ENCODE measurements around the gene TSPAN31.

The TSPAN31 gene

GRCh38 chr12:57758552-57759359 is 13.9 kb downstream of the TSPAN31 start:
- no peak for TF ChIP-seq CTBP1 (IDR thresholded peaks at IDR 0.05; ENCODE audit: borderline replicate concordance)
- TF ChIP-seq ZNF384 (IDR thresholded peaks at IDR 0.05): no peak
- no peak for TF ChIP-seq L3MBTL2 (conservative IDR thresholded peaks at IDR 0.05)
- TF ChIP-seq, protein P1, sequence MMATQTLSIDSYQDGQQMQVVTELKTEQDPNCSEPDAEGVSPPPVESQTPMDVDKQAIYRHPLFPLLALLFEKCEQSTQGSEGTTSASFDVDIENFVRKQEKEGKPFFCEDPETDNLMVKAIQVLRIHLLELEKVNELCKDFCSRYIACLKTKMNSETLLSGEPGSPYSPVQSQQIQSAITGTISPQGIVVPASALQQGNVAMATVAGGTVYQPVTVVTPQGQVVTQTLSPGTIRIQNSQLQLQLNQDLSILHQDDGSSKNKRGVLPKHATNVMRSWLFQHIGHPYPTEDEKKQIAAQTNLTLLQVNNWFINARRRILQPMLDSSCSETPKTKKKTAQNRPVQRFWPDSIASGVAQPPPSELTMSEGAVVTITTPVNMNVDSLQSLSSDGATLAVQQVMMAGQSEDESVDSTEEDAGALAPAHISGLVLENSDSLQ (IDR thresholded peaks at IDR 0.05): no peak
- TF ChIP-seq HDGF (IDR thresholded peaks at IDR 0.05; ENCODE audit: borderline replicate concordance): no peak
- no peak for TF ChIP-seq FOXM1 (IDR thresholded peaks at IDR 0.05; ENCODE audit: borderline replicate concordance)
- no peak for TF ChIP-seq FOXK2 (IDR thresholded peaks at IDR 0.05)
- no peak for TF ChIP-seq SP1 (IDR thresholded peaks at IDR 0.05)
- no peak for TF ChIP-seq SUZ12 (IDR thresholded peaks at IDR 0.05)
- TF ChIP-seq ARNT (IDR thresholded peaks at IDR 0.05): no peak
- no peak for TF ChIP-seq FOXA1 (IDR thresholded peaks at IDR 0.05)
- CTCF ChIA-PET: interaction anchor here (1.2 to 2.0 kb wide), 3 partner anchors 9 to 19 kb away, joined by 3 to 8 read pairs (median 4); partner anchors contain the start of genes CYP27B1, EEF1AKMT3 and METTL1
- POLR2A ChIA-PET: interaction anchor here (1.2 to 3.6 kb wide), 4 partner anchors 9 to 24 kb away, joined by 3 to 17 read pairs (median 7); partner anchors contain the start of genes CYP27B1, EEF1AKMT3, METTL1 and TSFM
- DNase-seq (ENCODE audit: extremely low spot score): no peak

GRCh38 chr12:57759360-57759980 is 14.6 kb downstream of the TSPAN31 start:
- TF ChIP-seq NFRKB (IDR thresholded peaks at IDR 0.05) (no peak), SP1 (IDR thresholded peaks at IDR 0.05) (no peak), FOXM1 (IDR thresholded peaks at IDR 0.05; ENCODE audit: borderline replicate concordance) (no peak), L3MBTL2 (conservative IDR thresholded peaks at IDR 0.05) (no peak), ARNT (IDR thresholded peaks at IDR 0.05) (no peak), FOXK2 (IDR thresholded peaks at IDR 0.05) (no peak), FOXA1 (IDR thresholded peaks at IDR 0.05) (no peak)
- ChIA-PET CTCF (interaction anchor here (0.6 to 2.0 kb wide), 7 partner anchors 9 to 146 kb away, joined by 3 to 8 read pairs (median 3); partner anchors contain the start of genes CYP27B1, EEF1AKMT3, METTL1 and TSFM), POLR2A (interaction anchor here (1.2 to 3.6 kb wide), 4 partner anchors 8 to 24 kb away, joined by 3 to 17 read pairs (median 7); partner anchors contain the start of genes CYP27B1, EEF1AKMT3, METTL1 and TSFM)
- DNase-seq (ENCODE audit: extremely low spot score): no peak

DNA sequence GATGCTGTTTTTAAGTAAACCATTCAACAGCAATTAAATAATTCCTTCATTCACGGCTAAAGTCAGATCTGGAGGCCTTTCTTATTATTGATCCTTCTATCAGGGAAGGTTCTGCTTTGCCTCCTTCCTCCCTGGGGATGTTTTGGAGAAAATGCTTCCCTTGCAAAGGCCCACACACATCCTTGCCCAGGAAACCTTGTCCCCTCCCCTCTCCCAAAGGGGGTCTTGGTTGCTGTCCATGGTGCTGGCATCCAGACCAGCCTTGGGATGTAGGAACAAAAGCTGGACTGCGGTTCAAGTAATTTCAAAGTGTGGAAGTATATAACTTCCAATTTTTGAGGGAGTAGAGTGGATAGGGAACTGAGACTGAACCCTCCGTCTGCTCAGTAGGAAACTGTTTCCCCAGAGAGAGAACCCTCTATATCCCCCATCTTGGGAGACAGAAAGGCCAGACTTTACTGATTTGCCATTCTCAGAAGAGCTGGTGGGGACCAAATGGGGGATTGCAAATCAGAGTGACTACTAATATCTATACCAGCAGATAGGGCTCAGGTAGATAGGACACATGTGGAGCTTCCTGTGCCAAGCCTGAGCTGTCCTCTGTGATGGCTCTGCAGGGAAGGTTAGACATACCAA is 15.6 kb downstream of the TSPAN31 start:
- CTCF ChIA-PET: interaction anchor here (2.0 kb wide), 1 partner anchor 8 kb away, joined by 8 read pairs; the partner anchor contains the start of gene CYP27B1
- DNase-seq (ENCODE audit: extremely low spot score): no peak
- POLR2A ChIA-PET: interaction anchor here (2.1 to 3.6 kb wide), 2 partner anchors 12 to 23 kb away, joined by 6 to 17 read pairs; partner anchors contain the start of genes EEF1AKMT3, METTL1 and TSFM
- no peak for TF ChIP-seq FOXK2 (IDR thresholded peaks at IDR 0.05)
- no peak for TF ChIP-seq BHLHE40 (IDR thresholded peaks at IDR 0.05; ENCODE audit: borderline replicate concordance)

- TF ChIP-seq SP1 (IDR thresholded peaks at IDR 0.05): no peak
- no peak for TF ChIP-seq NFRKB (IDR thresholded peaks at IDR 0.05)
- no peak for TF ChIP-seq ARNT (IDR thresholded peaks at IDR 0.05)
- TF ChIP-seq, protein P1 (IDR thresholded peaks at IDR 0.05): no peak
- no peak for TF ChIP-seq CTBP1 (IDR thresholded peaks at IDR 0.05; ENCODE audit: borderline replicate concordance)
- no peak for TF ChIP-seq ZNF384 (IDR thresholded peaks at IDR 0.05)
- TF ChIP-seq SUZ12 (IDR thresholded peaks at IDR 0.05): no peak
- no peak for TF ChIP-seq L3MBTL2 (conservative IDR thresholded peaks at IDR 0.05)
- TF ChIP-seq FOXK2 (IDR thresholded peaks at IDR 0.05): no peak
- TF ChIP-seq BHLHE40 (IDR thresholded peaks at IDR 0.05; ENCODE audit: borderline replicate concordance): no peak
- no peak for TF ChIP-seq ELF4 (IDR thresholded peaks at IDR 0.05)
- TF ChIP-seq TARDBP (IDR thresholded peaks at IDR 0.05): no peak
- no peak for TF ChIP-seq FOXA1 (IDR thresholded peaks at IDR 0.05)
- no peak for TF ChIP-seq LEF1 (IDR thresholded peaks at IDR 0.05; ENCODE audit: borderline replicate concordance)
- TF ChIP-seq HDGF (IDR thresholded peaks at IDR 0.05; ENCODE audit: borderline replicate concordance): no peak
- TF ChIP-seq FOXM1 (IDR thresholded peaks at IDR 0.05; ENCODE audit: borderline replicate concordance): no peak
- ChIA-PET POLR2A (interaction anchor here (3.6 kb wide), 1 partner anchor 11 kb away, joined by 17 read pairs; the partner anchor contains the start of genes EEF1AKMT3 and METTL1), CTCF (no interaction called here)
- no peak for DNase-seq (ENCODE audit: extremely low spot score)
Observed at GRCh38 chr12:57761391-57761998, 16.7 kb downstream of the TSPAN31 start.

DNA sequence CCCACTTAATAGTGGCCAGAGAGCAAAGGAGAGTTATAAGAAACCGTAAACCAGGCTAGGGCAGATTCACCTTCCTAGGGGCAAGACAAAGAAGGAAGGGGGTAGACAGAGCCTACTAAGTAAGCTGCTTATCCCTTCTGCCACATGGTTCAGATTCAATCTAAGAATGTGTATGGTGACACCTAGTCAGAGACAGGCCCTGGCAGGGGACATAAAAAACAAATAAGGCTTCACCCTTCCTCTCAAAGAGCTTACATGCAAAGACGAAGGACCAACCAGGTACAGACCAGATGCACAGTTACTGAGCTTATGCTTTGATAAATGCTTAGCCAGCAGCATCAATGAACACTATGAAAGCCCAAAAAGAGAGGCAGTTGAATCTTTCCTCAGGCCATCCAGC is 17.6 kb downstream of the TSPAN31 start:
- CTCF ChIA-PET: no interaction called here
- no peak for DNase-seq (ENCODE audit: extremely low spot score)
- POLR2A ChIA-PET: interaction anchor here (1.4 kb wide), 1 partner anchor 10 kb away, joined by 6 read pairs; the partner anchor contains the start of genes EEF1AKMT3 and METTL1
- no peak for TF ChIP-seq SUZ12 (IDR thresholded peaks at IDR 0.05)
- TF ChIP-seq FOXM1 (IDR thresholded peaks at IDR 0.05; ENCODE audit: borderline replicate concordance): no peak
- TF ChIP-seq NFRKB (IDR thresholded peaks at IDR 0.05): no peak
